ENCODE results near the gene GKN1.

The GKN1 gene

GRCh38 chr2:68992933-68993332, 18.5 kb downstream of the GKN1 start:
- H3K79me1 ChIP-seq (replicated peaks; ENCODE audit: low read length, poor library complexity, severe bottlenecking), result no peaks in the 10 kb centered on the region
- no peak overlapping the region for H3K4ac ChIP-seq (ENCODE audit: low read depth in 1 of 2, low read length in 2 of 2)
- H2BK5ac ChIP-seq (ENCODE audit: low read depth, low read length, poor library complexity, severe bottlenecking), result no peak overlapping the region
- no peak overlapping the region for H3K9ac ChIP-seq (ENCODE audit: low read length)
- no peak overlapping the region for H2BK120ac ChIP-seq (ENCODE audit: low read depth, low read length)
- 88% methylated on average over 2 of the region's 3 CpGs for WGBS
- no peak overlapping the region for H3K14ac ChIP-seq (ENCODE audit: low read length in 2 of 2)
- H3K18ac ChIP-seq (ENCODE audit: low read depth in 1 of 2, low read length in 2 of 2), result no peak overlapping the region
- no peaks in the 10 kb centered on the region for H3K9me3 ChIP-seq (ENCODE audit: control insufficient read depth, low read length)
- peaks cover 2% of the 10 kb centered on the region for H3K4me1 ChIP-seq (ENCODE audit: control insufficient read depth, insufficient read depth, low read depth, low read length)
- no peak for DNase-seq
- no peak overlapping the region for H2AK5ac ChIP-seq (ENCODE audit: low read length, severe bottlenecking)
- H2BK12ac ChIP-seq (ENCODE audit: low read length in 2 of 2), result no peak overlapping the region
- H3K23ac ChIP-seq (ENCODE audit: low read length in 2 of 2), result no peak overlapping the region
- no peak overlapping the region for H2AFZ ChIP-seq (ENCODE audit: low read depth, low read length)
- H3K4me3 ChIP-seq (ENCODE audit: insufficient read depth in 1 of 2, low read depth in 1 of 2, low read length in 2 of 2), result no peak overlapping the region
- H4K8ac ChIP-seq (ENCODE audit: low read length), result no peak overlapping the region
- H4K91ac ChIP-seq (ENCODE audit: low read length), result no peak overlapping the region
- H3K4me2 ChIP-seq (ENCODE audit: low read length, poor library complexity, severe bottlenecking), result no peak overlapping the region
- no peak overlapping the region for H2BK15ac ChIP-seq (ENCODE audit: low read depth, poor library complexity, severe bottlenecking)
- no peaks in the 10 kb centered on the region for H3K36me3 ChIP-seq (ENCODE audit: control insufficient read depth in 1 of 2, insufficient read depth in 2 of 2, low read depth in 1 of 2, low read length in 2 of 2)
- H3K27me3 ChIP-seq (ENCODE audit: control insufficient read depth in 1 of 2, insufficient read depth in 1 of 2, low read length in 2 of 2), result peaks cover 0 to 6% of the 10 kb centered on the region in 2 experiments
- H3K27ac ChIP-seq (ENCODE audit: low read length, poor library complexity, severe bottlenecking), result no peak overlapping the region

GRCh38 chr2:68993660-68994059, 19.2 kb downstream of the GKN1 start:
- Histone ChIP-seq H3K36me3 (ENCODE audit: control insufficient read depth in 1 of 2, insufficient read depth in 2 of 2, low read depth in 1 of 2, low read length in 2 of 2) (no peaks in the 10 kb centered on the region), H3K9ac (ENCODE audit: low read length) (no peak overlapping the region), H3K9me3 (ENCODE audit: control insufficient read depth, low read length) (peaks cover 1% of the 10 kb centered on the region), H2BK120ac (ENCODE audit: low read depth, low read length) (no peak overlapping the region), H3K14ac (ENCODE audit: low read length in 2 of 2) (no peak overlapping the region), H3K4ac (ENCODE audit: low read depth in 1 of 2, low read length in 2 of 2) (no peak overlapping the region), H3K27me3 (ENCODE audit: control insufficient read depth in 1 of 2, insufficient read depth in 1 of 2, low read length in 2 of 2) (peaks cover 0 to 6% of the 10 kb centered on the region in 2 experiments), H4K8ac (ENCODE audit: low read length) (no peak overlapping the region), H3K18ac (ENCODE audit: low read depth in 1 of 2, low read length in 2 of 2) (no peak overlapping the region), H3K4me3 (ENCODE audit: insufficient read depth in 1 of 2, low read depth in 1 of 2, low read length in 2 of 2) (no peak overlapping the region), H3K27ac (ENCODE audit: low read length, poor library complexity, severe bottlenecking) (no peak overlapping the region), H3K79me1 (replicated peaks; ENCODE audit: low read length, poor library complexity, severe bottlenecking) (no peaks in the 10 kb centered on the region), H2BK12ac (ENCODE audit: low read length in 2 of 2) (no peak overlapping the region), H3K4me2 (ENCODE audit: low read length, poor library complexity, severe bottlenecking) (no peak overlapping the region), H4K91ac (ENCODE audit: low read length) (no peak overlapping the region), H2AFZ (ENCODE audit: low read depth, low read length) (no peak overlapping the region), H3K4me1 (ENCODE audit: control insufficient read depth, insufficient read depth, low read depth, low read length) (peaks cover 2% of the 10 kb centered on the region), H2AK5ac (ENCODE audit: low read length, severe bottlenecking) (no peak overlapping the region), H2BK5ac (ENCODE audit: low read depth, low read length, poor library complexity, severe bottlenecking) (no peak overlapping the region), H3K23ac (ENCODE audit: low read length in 2 of 2) (no peak overlapping the region), H2BK15ac (ENCODE audit: low read depth, poor library complexity, severe bottlenecking) (no peak overlapping the region)
- DNase-seq, result no peak
- WGBS, result 91% methylated on average over 7 of the region's 7 CpGs

GRCh38 chr2:68994864-68995263, 20.4 kb downstream of the GKN1 start:
- Histone ChIP-seq H3K27ac (ENCODE audit: low read length, poor library complexity, severe bottlenecking) (no peak overlapping the region), H2BK120ac (ENCODE audit: low read depth, low read length) (no peak overlapping the region), H2AK5ac (ENCODE audit: low read length, severe bottlenecking) (no peak overlapping the region), H4K91ac (ENCODE audit: low read length) (peak overlapping the region; percentile 34), H4K8ac (ENCODE audit: low read length) (peak overlapping the region; percentile 20), H2BK12ac (ENCODE audit: low read length in 2 of 2) (peak overlapping the region in 1 of 2 experiments; percentile 75), H3K27me3 (ENCODE audit: control insufficient read depth in 1 of 2, insufficient read depth in 1 of 2, low read length in 2 of 2) (peaks cover 0 to 4% of the 10 kb centered on the region in 2 experiments), H3K9me3 (ENCODE audit: control insufficient read depth, low read length) (peaks cover 7% of the 10 kb centered on the region), H3K79me1 (replicated peaks; ENCODE audit: low read length, poor library complexity, severe bottlenecking) (no peaks in the 10 kb centered on the region), H3K4me2 (ENCODE audit: low read length, poor library complexity, severe bottlenecking) (no peak overlapping the region), H3K18ac (ENCODE audit: low read depth in 1 of 2, low read length in 2 of 2) (peak overlapping the region in 1 of 2 experiments; percentile 28), H3K9ac (ENCODE audit: low read length) (no peak overlapping the region), H2BK15ac (ENCODE audit: low read depth, poor library complexity, severe bottlenecking) (no peak overlapping the region), H3K23ac (ENCODE audit: low read length in 2 of 2) (no peak overlapping the region), H3K4me3 (ENCODE audit: insufficient read depth in 1 of 2, low read depth in 1 of 2, low read length in 2 of 2) (no peak overlapping the region), H3K4me1 (ENCODE audit: control insufficient read depth, insufficient read depth, low read depth, low read length) (peaks cover 2% of the 10 kb centered on the region), H3K4ac (ENCODE audit: low read depth in 1 of 2, low read length in 2 of 2) (peak overlapping the region in 1 of 2 experiments; percentile 2), H3K36me3 (ENCODE audit: control insufficient read depth in 1 of 2, insufficient read depth in 2 of 2, low read depth in 1 of 2, low read length in 2 of 2) (no peaks in the 10 kb centered on the region), H2BK5ac (ENCODE audit: low read depth, low read length, poor library complexity, severe bottlenecking) (no peak overlapping the region), H2AFZ (ENCODE audit: low read depth, low read length) (no peak overlapping the region), H3K14ac (ENCODE audit: low read length in 2 of 2) (no peak overlapping the region)
- no peak for DNase-seq
- WGBS, result 71% methylated on average over 4 of the region's 4 CpGs

GRCh38 chr2:68995916-68996315, 21.5 kb downstream of the GKN1 start:
- Histone ChIP-seq H3K79me1 (replicated peaks; ENCODE audit: low read length, poor library complexity, severe bottlenecking) (no peaks in the 10 kb centered on the region), H3K18ac (ENCODE audit: low read depth in 1 of 2, low read length in 2 of 2) (no peak overlapping the region), H3K4me2 (ENCODE audit: low read length, poor library complexity, severe bottlenecking) (no peak overlapping the region), H4K91ac (ENCODE audit: low read length) (no peak overlapping the region), H3K4me1 (ENCODE audit: control insufficient read depth, insufficient read depth, low read depth, low read length) (peaks cover 2% of the 10 kb centered on the region), H2AFZ (ENCODE audit: low read depth, low read length) (no peak overlapping the region), H3K9me3 (ENCODE audit: control insufficient read depth, low read length) (peaks cover 11% of the 10 kb centered on the region), H3K23ac (ENCODE audit: low read length in 2 of 2) (no peak overlapping the region), H3K14ac (ENCODE audit: low read length in 2 of 2) (no peak overlapping the region), H3K9ac (ENCODE audit: low read length) (no peak overlapping the region), H2BK120ac (ENCODE audit: low read depth, low read length) (no peak overlapping the region), H3K36me3 (ENCODE audit: control insufficient read depth in 1 of 2, insufficient read depth in 2 of 2, low read depth in 1 of 2, low read length in 2 of 2) (no peaks in the 10 kb centered on the region), H2BK5ac (ENCODE audit: low read depth, low read length, poor library complexity, severe bottlenecking) (no peak overlapping the region), H3K4ac (ENCODE audit: low read depth in 1 of 2, low read length in 2 of 2) (no peak overlapping the region), H2AK5ac (ENCODE audit: low read length, severe bottlenecking) (no peak overlapping the region), H3K4me3 (ENCODE audit: insufficient read depth in 1 of 2, low read depth in 1 of 2, low read length in 2 of 2) (no peak overlapping the region), H3K27me3 (ENCODE audit: control insufficient read depth in 1 of 2, insufficient read depth in 1 of 2, low read length in 2 of 2) (peaks cover 0 to 6% of the 10 kb centered on the region in 2 experiments), H2BK15ac (ENCODE audit: low read depth, poor library complexity, severe bottlenecking) (no peak overlapping the region), H2BK12ac (ENCODE audit: low read length in 2 of 2) (no peak overlapping the region), H3K27ac (ENCODE audit: low read length, poor library complexity, severe bottlenecking) (no peak overlapping the region), H4K8ac (ENCODE audit: low read length) (no peak overlapping the region)
- 45% methylated on average over 3 of the region's 3 CpGs for WGBS
- DNase-seq, result peak; percentile 59
